WTC11 (cell line): ENCODE data around the gene ANO4. TPM values are rescaled to one million over a fixed set of nuclear protein-coding genes. Genes with fewer than 3 reads are reported as not detected.

ENCODE experiments used
- ATAC-seq: fragments of 200-7000 bp; cut with Tn5 transposase; 2 replicates; pipeline ENCODE4 v1.10.0; 2021; ENCODE audit warnings: mild to moderate bottlenecking, moderate library complexity
- CTCF ChIA-PET: fragments of 300-600 bp; sonication (Branson Sonifier 250); formaldehyde crosslinking; loops from one replicate; lab custom pipeline; 2021; ENCODE audit warnings: antibody characterized with exemption; lab: Charles Lee
- POLR2A ChIA-PET: fragments of 350-600 bp; sonication (Branson Sonifier 250); formaldehyde crosslinking; loops from one replicate; lab custom pipeline; 2021; ENCODE audit warnings: antibody characterized with exemption; lab: Charles Lee
- DNase-seq: peaks from one replicate; pipeline ENCODE4 v3.0.0; 2021; ENCODE audit warnings: low spot score
- H3K27ac Mint-ChIP-seq: 2 replicates; pipeline ENCODE4 v1.8.0; 2021; ENCODE audit warnings: mixed read lengths
- H3K27me3 Mint-ChIP-seq: 2 replicates; pipeline ENCODE4 v1.8.0; 2021; ENCODE audit warnings: low read depth, mild to moderate bottlenecking, moderate library complexity, mixed read lengths
- H3K36me3 Mint-ChIP-seq: 2 replicates; pipeline ENCODE4 v1.8.0; 2021; ENCODE audit warnings: mixed read lengths
- H3K4me1 Mint-ChIP-seq: 2 replicates; pipeline ENCODE4 v1.8.0; 2022; ENCODE audit warnings: mixed read lengths
- H3K4me3 Mint-ChIP-seq: 2 replicates; pipeline ENCODE4 v1.8.0; 2021; ENCODE audit warnings: mild to moderate bottlenecking, moderate library complexity, mixed read lengths
- H3K9me3 Mint-ChIP-seq: 2 replicates; pipeline ENCODE4 v1.8.0; 2021; ENCODE audit warnings: mixed read lengths
- GABPB1 ChIP-seq: sonication (generic); formaldehyde crosslinking; IDR thresholded peaks from 2 replicates; pipeline ENCODE4 v1.8.1; 2023; ENCODE audit warnings: mild to moderate bottlenecking, missing genetic modification reagents
- GRHL2 ChIP-seq: fragments of 250-450 bp; sonication (Bioruptor Pico); IDR thresholded peaks from 2 replicates; pipeline ENCODE4 v1.8.0; 2022; ENCODE audit warnings: mild to moderate bottlenecking, moderate library complexity; ENCODE audit not compliant: insufficient replicate concordance, severe bottlenecking
- JUN ChIP-seq: sonication (generic); formaldehyde crosslinking; IDR thresholded peaks from 2 replicates; pipeline ENCODE4 v1.8.0; 2023; ENCODE audit warnings: mild to moderate bottlenecking, missing genetic modification reagents
- KAT7 ChIP-seq: sonication (generic); formaldehyde crosslinking; IDR thresholded peaks from 2 replicates; pipeline ENCODE4 v1.8.1; 2023; ENCODE audit warnings: missing genetic modification reagents, mild to moderate bottlenecking, borderline replicate concordance
- MLX ChIP-seq: sonication (generic); formaldehyde crosslinking; IDR thresholded peaks from 2 replicates; pipeline ENCODE4 v1.8.1; 2023; ENCODE audit warnings: mild to moderate bottlenecking, missing genetic modification reagents, moderate library complexity
- NFYB ChIP-seq: sonication (generic); formaldehyde crosslinking; conservative IDR thresholded peaks from 2 replicates; pipeline ENCODE4 v1.8.0; 2022; ENCODE audit warnings: low read depth, missing genetic modification reagents
- NR2C2 ChIP-seq: sonication (generic); formaldehyde crosslinking; IDR thresholded peaks from 2 replicates; pipeline ENCODE4 v1.8.0; 2022; ENCODE audit warnings: mild to moderate bottlenecking, missing genetic modification reagents
- OVOL2 ChIP-seq: fragments of 250-450 bp; sonication (Bioruptor Pico); IDR thresholded peaks from 2 replicates; pipeline ENCODE4 v1.9.0; 2021; ENCODE audit warnings: mild to moderate bottlenecking, borderline replicate concordance
- PRRX2 ChIP-seq: fragments of 250-450 bp; sonication (Bioruptor Pico); IDR thresholded peaks from 2 replicates; pipeline ENCODE4 v1.8.0; 2021; ENCODE audit warnings: mild to moderate bottlenecking
- SP1 ChIP-seq: sonication (generic); formaldehyde crosslinking; conservative IDR thresholded peaks from 2 replicates; pipeline ENCODE4 v1.8.1; 2022; ENCODE audit warnings: missing genetic modification reagents
- TEAD4 ChIP-seq: sonication (generic); formaldehyde crosslinking; IDR thresholded peaks from 2 replicates; pipeline ENCODE4 v1.8.0; 2022; ENCODE audit warnings: mild to moderate bottlenecking, missing genetic modification reagents
- TP53 ChIP-seq: sonication (generic); formaldehyde crosslinking; IDR thresholded peaks from 2 replicates; pipeline ENCODE4 v1.8.1; 2023; ENCODE audit warnings: mild to moderate bottlenecking, missing genetic modification reagents
- ZBTB21 ChIP-seq: sonication (generic); formaldehyde crosslinking; IDR thresholded peaks from 2 replicates; pipeline ENCODE4 v1.8.1; 2023; ENCODE audit warnings: mild to moderate bottlenecking, missing genetic modification reagents, borderline replicate concordance
- total RNA-seq: library from RNA; stranded (reverse); gene quantifications from 3 replicates; pipeline ENCODE4 v1.2.3, GENCODE V29; 2021
- TF ChIP-seq, protein P1 (sequence below): sonication (generic); formaldehyde crosslinking; IDR thresholded peaks from 2 replicates; pipeline ENCODE4 v1.8.1; 2022; ENCODE audit warnings: mild to moderate bottlenecking, missing genetic modification reagents, moderate library complexity, borderline replicate concordance
- TF ChIP-seq, protein P2 (sequence below): fragments of 250-450 bp; sonication (Bioruptor Pico); conservative IDR thresholded peaks from 2 replicates; pipeline ENCODE4 v1.9.0; 2021; ENCODE audit warnings: mild to moderate bottlenecking
- TF ChIP-seq, protein P3 (sequence below): fragments of 200-600 bp; IDR thresholded peaks from 2 replicates; pipeline ENCODE4 v1.8.0; 2022; ENCODE audit warnings: antibody characterized with exemption
- TF ChIP-seq, protein P4 (sequence below): sonication (generic); formaldehyde crosslinking; IDR thresholded peaks from 2 replicates; pipeline ENCODE4 v1.8.1; 2022; ENCODE audit warnings: missing genetic modification reagents, borderline replicate concordance
- TF ChIP-seq, protein P5 (sequence below): sonication (generic); formaldehyde crosslinking; IDR thresholded peaks from 2 replicates; pipeline ENCODE4 v1.8.0; 2023; ENCODE audit warnings: missing genetic modification reagents

The ANO4 gene
- total RNA-seq, 1 experiment from 2014 or later = 2.6 TPM

GRCh38 chr12:101044512-101045059, 250.0 kb downstream of the ANO4 start:
- Mint-ChIP-seq H3K36me3 (no peaks in the 10 kb centered on the region), H3K4me1 (no peaks in the 10 kb centered on the region)

DNA sequence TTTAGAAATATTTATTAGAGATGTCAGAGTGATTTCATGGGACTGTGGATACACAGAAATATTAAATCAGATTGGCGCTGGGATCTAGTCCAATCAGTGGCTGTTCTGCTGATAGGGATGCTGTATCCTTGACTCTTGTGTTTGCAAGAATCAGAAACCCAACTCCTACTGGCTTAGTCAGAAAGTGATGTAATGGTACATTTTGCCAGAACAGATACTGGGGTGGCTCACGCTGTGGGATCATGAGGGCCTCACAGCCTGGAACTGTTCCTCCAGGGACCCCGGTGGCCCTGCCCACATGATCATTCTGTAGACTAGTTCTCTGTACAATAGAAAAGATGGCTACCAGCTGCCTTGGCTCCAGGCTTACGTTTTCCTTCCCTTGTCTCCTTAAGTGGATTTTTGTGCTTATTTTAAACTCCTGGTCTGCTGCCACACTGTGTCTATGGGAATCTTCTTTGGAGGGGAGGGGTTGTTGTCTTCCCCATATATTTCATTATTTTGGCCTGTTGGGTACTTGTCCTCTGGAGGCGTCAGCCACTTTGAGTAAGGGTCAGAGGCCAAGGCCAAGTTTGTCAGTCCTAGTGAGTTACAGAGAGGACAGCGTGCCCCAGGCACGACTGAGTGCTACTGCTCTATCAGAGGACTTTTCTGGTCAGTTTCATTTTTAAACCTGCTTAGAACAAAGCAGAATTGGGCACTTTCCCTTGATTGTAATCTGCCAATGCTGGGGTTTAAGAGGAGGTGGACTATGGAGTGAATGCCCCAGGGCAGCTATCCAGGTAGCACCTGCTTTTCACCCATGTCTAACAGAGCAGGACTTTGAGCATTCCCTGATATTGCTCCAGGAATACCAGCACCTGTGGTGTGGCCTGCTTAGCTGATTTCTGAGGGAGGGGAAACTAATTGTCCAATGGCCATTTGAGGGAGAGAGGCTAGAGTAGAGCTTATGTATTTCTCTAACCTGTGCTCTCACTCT, 251.2 kb downstream of the ANO4 start:
- DNase-seq (no peak), ATAC-seq (no peak)
- no peaks in the 10 kb centered on the region for H3K27me3 Mint-ChIP-seq
- ChIA-PET POLR2A (no interaction called here), CTCF (no interaction called here)
- TF ChIP-seq OVOL2 (CRISPR knock-in tag) (no peak), NFYB (no peak), PRRX2 (CRISPR knock-in tag) (no peak), GRHL2 (no peak), GABPB1 (CRISPR knock-in tag) (no peak), TEAD4 (CRISPR knock-in tag) (no peak)
- TF ChIP-seq, protein P1, sequence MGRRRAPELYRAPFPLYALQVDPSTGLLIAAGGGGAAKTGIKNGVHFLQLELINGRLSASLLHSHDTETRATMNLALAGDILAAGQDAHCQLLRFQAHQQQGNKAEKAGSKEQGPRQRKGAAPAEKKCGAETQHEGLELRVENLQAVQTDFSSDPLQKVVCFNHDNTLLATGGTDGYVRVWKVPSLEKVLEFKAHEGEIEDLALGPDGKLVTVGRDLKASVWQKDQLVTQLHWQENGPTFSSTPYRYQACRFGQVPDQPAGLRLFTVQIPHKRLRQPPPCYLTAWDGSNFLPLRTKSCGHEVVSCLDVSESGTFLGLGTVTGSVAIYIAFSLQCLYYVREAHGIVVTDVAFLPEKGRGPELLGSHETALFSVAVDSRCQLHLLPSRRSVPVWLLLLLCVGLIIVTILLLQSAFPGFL (CRISPR knock-in tag) = no peak
- H3K27ac Mint-ChIP-seq = no peak overlapping the region
- H3K4me1 Mint-ChIP-seq = no peaks in the 10 kb centered on the region
- no peaks in the 10 kb centered on the region for H3K36me3 Mint-ChIP-seq
- no peaks in the 10 kb centered on the region for H3K9me3 Mint-ChIP-seq
- H3K4me3 Mint-ChIP-seq = no peak overlapping the region

More at GRCh38 chr12:101044512-101045059, 250.0 kb downstream of the ANO4 start:
- POLR2A ChIA-PET = no interaction called here
- no peaks in the 10 kb centered on the region for H3K9me3 Mint-ChIP-seq
- CTCF ChIA-PET = no interaction called here
- TF ChIP-seq, protein P2, sequence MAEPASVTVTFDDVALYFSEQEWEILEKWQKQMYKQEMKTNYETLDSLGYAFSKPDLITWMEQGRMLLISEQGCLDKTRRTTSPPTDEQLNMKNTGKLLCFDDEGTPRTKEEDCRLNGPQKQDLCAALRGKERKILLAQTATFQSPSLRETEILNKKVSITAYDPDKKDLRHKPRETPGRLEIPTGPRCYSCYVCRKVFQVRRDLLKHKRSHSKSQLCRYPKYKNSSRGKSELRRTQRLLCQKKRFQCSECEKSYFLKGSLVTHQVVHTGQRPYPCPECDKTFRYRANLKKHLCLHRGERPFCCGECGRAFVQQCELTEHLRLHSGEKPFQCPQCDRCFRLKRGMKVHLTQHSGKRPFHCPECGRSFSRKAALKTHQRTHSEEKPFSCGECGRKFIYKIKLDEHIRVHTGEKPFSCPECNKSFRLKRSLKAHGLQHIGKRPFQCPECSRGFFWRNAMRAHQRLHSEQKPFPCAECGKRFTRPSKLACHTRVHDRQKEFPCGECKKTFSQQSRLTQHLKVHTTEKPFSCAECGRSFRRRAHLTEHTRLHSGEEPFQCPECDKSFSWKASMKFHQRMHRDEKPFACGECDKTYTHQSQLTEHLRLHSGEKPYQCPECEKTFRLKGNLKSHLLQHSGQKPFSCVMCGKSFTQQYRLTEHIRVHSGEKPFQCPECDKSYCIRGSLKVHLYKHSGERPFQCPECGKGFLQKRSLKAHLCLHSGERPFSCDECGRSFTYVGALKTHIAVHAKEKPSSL = no peak
- TF ChIP-seq MLX (no peak), TP53 (CRISPR knock-in tag) (no peak), SP1 (no peak), ZBTB21 (no peak), OVOL2 (CRISPR knock-in tag) (no peak), JUN (CRISPR knock-in tag) (no peak), NR2C2 (CRISPR knock-in tag) (no peak), NFYB (no peak), KAT7 (CRISPR knock-in tag) (no peak)
- TF ChIP-seq, protein P3, sequence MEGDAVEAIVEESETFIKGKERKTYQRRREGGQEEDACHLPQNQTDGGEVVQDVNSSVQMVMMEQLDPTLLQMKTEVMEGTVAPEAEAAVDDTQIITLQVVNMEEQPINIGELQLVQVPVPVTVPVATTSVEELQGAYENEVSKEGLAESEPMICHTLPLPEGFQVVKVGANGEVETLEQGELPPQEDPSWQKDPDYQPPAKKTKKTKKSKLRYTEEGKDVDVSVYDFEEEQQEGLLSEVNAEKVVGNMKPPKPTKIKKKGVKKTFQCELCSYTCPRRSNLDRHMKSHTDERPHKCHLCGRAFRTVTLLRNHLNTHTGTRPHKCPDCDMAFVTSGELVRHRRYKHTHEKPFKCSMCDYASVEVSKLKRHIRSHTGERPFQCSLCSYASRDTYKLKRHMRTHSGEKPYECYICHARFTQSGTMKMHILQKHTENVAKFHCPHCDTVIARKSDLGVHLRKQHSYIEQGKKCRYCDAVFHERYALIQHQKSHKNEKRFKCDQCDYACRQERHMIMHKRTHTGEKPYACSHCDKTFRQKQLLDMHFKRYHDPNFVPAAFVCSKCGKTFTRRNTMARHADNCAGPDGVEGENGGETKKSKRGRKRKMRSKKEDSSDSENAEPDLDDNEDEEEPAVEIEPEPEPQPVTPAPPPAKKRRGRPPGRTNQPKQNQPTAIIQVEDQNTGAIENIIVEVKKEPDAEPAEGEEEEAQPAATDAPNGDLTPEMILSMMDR = no peak
- TF ChIP-seq, protein P1 (CRISPR knock-in tag) = no peak
- TF ChIP-seq, protein P4, sequence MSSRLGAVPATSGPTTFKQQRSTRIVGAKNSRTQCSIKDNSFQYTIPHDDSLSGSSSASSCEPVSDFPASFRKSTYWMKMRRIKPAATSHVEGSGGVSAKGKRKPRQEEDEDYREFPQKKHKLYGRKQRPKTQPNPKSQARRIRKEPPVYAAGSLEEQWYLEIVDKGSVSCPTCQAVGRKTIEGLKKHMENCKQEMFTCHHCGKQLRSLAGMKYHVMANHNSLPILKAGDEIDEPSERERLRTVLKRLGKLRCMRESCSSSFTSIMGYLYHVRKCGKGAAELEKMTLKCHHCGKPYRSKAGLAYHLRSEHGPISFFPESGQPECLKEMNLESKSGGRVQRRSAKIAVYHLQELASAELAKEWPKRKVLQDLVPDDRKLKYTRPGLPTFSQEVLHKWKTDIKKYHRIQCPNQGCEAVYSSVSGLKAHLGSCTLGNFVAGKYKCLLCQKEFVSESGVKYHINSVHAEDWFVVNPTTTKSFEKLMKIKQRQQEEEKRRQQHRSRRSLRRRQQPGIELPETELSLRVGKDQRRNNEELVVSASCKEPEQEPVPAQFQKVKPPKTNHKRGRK (CRISPR knock-in tag) = no peak
- TF ChIP-seq, protein P5, sequence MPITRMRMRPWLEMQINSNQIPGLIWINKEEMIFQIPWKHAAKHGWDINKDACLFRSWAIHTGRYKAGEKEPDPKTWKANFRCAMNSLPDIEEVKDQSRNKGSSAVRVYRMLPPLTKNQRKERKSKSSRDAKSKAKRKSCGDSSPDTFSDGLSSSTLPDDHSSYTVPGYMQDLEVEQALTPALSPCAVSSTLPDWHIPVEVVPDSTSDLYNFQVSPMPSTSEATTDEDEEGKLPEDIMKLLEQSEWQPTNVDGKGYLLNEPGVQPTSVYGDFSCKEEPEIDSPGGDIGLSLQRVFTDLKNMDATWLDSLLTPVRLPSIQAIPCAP (CRISPR knock-in tag) = no peak
- TF ChIP-seq, all 79 proteins: peak for 0
- no peak for DNase-seq
- Mint-ChIP-seq H3K4me3 (no peak overlapping the region), H3K27ac (no peak overlapping the region), H3K27me3 (no peaks in the 10 kb centered on the region)
- ATAC-seq = no peak
